GM18909 (cell line): ENCODE measurements around the gene MMEL1.
"Not testable (repeated sequence)": the region's sequence is repeated elsewhere in the genome, so short reads cannot be mapped to it uniquely, and the experiment has no call there.

Source experiments
- ATAC-seq: cut with Tn5 transposase; IDR thresholded peaks from one replicate; pipeline ENCODE4 v1.9.1; 2021; ENCODE audit warnings: mild to moderate bottlenecking; ENCODE audit not compliant: unreplicated experiment, poor library complexity

Gene MMEL1

GRCh38 chr1:2549367-2550029 is 83.3 kb downstream of the MMEL1 start:
- ATAC-seq: not testable (repeated sequence)

- peak; percentile 25 for ATAC-seq
These were observed 84.7 kb downstream of the MMEL1 start for GRCh38 chr1:2548068-2548589.

- ATAC-seq: peak; percentile 9
These were observed 85.4 kb downstream of the MMEL1 start for GRCh38 chr1:2547210-2548067.

- peak; percentile 33 for ATAC-seq
These were observed 86.2 kb downstream of the MMEL1 start for GRCh38 chr1:2546515-2547209.

GRCh38 chr1:2545754-2546514 is 86.9 kb downstream of the MMEL1 start:
- ATAC-seq: peak; percentile 40

- no peak for ATAC-seq
These were observed 87.8 kb downstream of the MMEL1 start for GRCh38 chr1:2544875-2545640.

GRCh38 chr1:2544093-2544874 is 88.5 kb downstream of the MMEL1 start:
- ATAC-seq: no peak

GRCh38 chr1:2543543-2544092 is 89.2 kb downstream of the MMEL1 start:
- no peak for ATAC-seq

GRCh38 chr1:2542246-2542915 is 90.4 kb downstream of the MMEL1 start:
- ATAC-seq: no peak

GRCh38 chr1:2541619-2542245 is 91.1 kb downstream of the MMEL1 start:
- ATAC-seq: no peak

GRCh38 chr1:2540816-2541492 is 91.9 kb downstream of the MMEL1 start:
- no peak for ATAC-seq
